ENCODE results near the gene OSTM1. TPM values are rescaled to one million over a fixed set of nuclear protein-coding genes. Genes with fewer than 3 reads are reported as not detected.

OSTM1 gene
- total and polyA plus RNA-seq, 7 experiments from 2014 or later = 25.0 to 48.9 (median 31.3) TPM

Other genes starting within 250 kb of the OSTM1 start
- gene SEC63, start 116.5 kb downstream of the OSTM1 start, total RNA-seq = 10 to 100 TPM; 82.9 to 89.0 (median 86.0) TPM
- 10 to 100 TPM; 24.6 to 25.5 TPM for gene SEC63, start 116.5 kb downstream of the OSTM1 start, polyA plus RNA-seq
- not detected for gene NR2E1, start 91.3 kb upstream of the OSTM1 start, total RNA-seq
- not detected for gene NR2E1, start 91.3 kb upstream of the OSTM1 start, polyA plus RNA-seq
- 10 to 100 TPM; 42.5 to 87.4 (median 65.8) TPM for gene SNX3, start 186.3 kb upstream of the OSTM1 start, total RNA-seq
- 100 to 1,000 TPM; 169 to 216 TPM for gene SNX3, start 186.3 kb upstream of the OSTM1 start, polyA plus RNA-seq
- gene AFG1L, start 220.3 kb upstream of the OSTM1 start, total RNA-seq = 1 to 10 TPM; 4.1 to 9.2 (median 7.2) TPM
- gene AFG1L, start 220.3 kb upstream of the OSTM1 start, polyA plus RNA-seq = 1 to 10 TPM; 3.5 to 5.4 TPM